ENCODE data around the gene ACTRT2. TPM values are rescaled to one million over a fixed set of nuclear protein-coding genes. Genes with fewer than 3 reads are reported as not detected.

Gene ACTRT2
- total RNA-seq, 4 donors from 2014 or later: not detected

DNA sequence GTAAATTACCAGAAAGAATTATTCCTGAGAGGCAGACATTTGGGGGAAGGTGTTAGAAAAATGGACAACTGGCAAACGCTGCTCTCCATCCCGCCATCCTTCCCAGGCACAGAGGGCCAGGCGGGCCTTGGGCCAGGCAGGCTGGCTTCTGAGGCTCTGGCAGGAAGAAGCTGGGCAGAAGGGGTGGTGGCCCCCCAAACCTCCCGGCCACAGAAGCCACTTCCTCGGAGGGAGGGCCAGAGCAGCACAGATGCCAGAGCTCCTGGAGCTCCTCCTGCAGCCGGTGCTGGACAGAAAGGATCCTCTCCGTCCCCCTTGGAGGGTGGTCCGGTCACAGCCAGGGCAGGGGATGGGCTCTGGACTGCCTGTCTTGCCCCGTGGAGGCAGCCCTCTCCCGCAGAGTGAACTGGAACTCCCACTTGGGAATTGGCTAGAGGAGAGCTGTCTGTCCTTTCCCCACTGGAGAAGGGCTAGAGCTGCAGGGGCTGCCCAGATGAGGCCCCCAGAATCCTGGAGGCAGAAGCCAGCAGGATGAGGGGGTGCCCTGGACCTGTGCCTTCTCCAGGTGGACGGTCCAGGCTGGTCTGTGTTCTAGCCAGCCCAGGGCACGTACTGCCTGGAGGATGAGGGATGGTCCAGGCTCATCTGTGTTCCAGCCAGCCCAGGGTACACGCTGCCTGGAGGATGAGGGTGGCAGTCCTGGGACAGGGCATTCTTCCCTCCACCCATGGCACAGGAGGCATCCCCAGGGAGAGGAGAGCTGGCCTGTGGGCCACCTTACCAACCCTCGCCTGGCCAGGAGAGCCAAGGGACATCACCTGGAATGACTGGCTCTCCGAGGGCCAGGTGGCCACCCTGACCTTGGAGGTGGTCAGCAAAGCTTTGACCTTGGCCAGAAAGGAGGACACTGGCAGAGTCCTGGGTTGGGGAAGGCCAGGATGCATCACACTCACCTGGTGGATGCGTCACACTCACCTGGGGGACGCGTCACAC lies 47.4 kb upstream of the ACTRT2 start:
- Histone ChIP-seq H3K9me3 (no peaks in the 10 kb centered on the region), H3K27ac (replicated peaks in 1 of 4) (no peak overlapping the region), H3K36me3 (no peaks in the 10 kb centered on the region), H3K27me3 (peaks cover 0 to 67% (median 0%) of the 10 kb centered on the region in 4 donors), H3K4me1 (peaks cover 0 to 9% (median 0%) of the 10 kb centered on the region in 4 donors), H3K4me3 (no peak overlapping the region)
- no peak for DNase-seq (ENCODE audit: extremely low spot score)
- intact Hi-C loops (cut with DNase I): no loop called here
- TF ChIP-seq POLR2AphosphoS5 (IDR thresholded peaks at IDR 0.05): no peak
- no peak for TF ChIP-seq POLR2A (IDR thresholded peaks at IDR 0.05; ENCODE audit: low read depth)
- TF ChIP-seq, protein P1, sequence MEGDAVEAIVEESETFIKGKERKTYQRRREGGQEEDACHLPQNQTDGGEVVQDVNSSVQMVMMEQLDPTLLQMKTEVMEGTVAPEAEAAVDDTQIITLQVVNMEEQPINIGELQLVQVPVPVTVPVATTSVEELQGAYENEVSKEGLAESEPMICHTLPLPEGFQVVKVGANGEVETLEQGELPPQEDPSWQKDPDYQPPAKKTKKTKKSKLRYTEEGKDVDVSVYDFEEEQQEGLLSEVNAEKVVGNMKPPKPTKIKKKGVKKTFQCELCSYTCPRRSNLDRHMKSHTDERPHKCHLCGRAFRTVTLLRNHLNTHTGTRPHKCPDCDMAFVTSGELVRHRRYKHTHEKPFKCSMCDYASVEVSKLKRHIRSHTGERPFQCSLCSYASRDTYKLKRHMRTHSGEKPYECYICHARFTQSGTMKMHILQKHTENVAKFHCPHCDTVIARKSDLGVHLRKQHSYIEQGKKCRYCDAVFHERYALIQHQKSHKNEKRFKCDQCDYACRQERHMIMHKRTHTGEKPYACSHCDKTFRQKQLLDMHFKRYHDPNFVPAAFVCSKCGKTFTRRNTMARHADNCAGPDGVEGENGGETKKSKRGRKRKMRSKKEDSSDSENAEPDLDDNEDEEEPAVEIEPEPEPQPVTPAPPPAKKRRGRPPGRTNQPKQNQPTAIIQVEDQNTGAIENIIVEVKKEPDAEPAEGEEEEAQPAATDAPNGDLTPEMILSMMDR (IDR thresholded peaks at IDR 0.05): no peak
- TF ChIP-seq EP300 (IDR thresholded peaks at IDR 0.05): no peak
- WGBS: no CpG with 5 or more reads among the region's 18 CpGs

DNA sequence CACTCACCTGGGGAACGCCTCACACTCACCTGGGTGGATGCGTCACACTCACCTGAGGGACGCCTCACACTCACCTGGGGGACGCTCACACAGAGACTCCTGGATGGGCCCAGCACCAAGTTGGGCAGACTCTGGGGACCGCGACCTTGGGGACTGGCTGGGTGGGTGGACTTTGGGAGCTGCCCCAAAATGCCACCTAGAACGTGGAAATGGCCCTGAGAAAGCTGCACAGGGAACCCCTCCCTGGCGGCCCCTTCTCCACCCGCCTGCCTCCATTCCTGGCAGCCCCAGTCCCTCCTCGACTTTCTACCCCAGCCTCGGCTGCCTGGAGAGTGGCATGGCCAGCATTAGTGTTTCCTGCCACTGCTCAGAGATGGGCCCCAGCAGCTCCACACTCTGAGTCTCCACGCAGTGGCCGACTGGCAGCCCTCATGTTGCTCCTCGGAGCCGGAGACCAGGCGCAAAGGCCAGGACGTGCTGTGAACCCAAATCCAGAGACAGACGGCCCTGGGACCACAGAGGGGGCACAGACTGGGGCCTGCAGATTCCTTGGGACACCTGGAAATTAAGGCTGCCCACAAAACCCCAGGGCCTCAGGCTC lies 46.5 kb upstream of the ACTRT2 start:
- H3K9me3 ChIP-seq: no peaks in the 10 kb centered on the region
- no peak overlapping the region for H3K4me3 ChIP-seq
- TF ChIP-seq POLR2A (IDR thresholded peaks at IDR 0.05; ENCODE audit: low read depth) (no peak), EP300 (IDR thresholded peaks at IDR 0.05) (no peak), POLR2AphosphoS5 (IDR thresholded peaks at IDR 0.05) (no peak)
- TF ChIP-seq, protein P1 (IDR thresholded peaks at IDR 0.05): no peak
- H3K36me3 ChIP-seq: no peaks in the 10 kb centered on the region
- DNase-seq (ENCODE audit: extremely low spot score): no peak
- no peak overlapping the region for H3K27ac ChIP-seq (replicated peaks in 1 of 4)
- WGBS: 78% methylated on average over 17 of the region's 18 CpGs
- H3K4me1 ChIP-seq: peaks cover 0 to 2% (median 0%) of the 10 kb centered on the region in 4 donors
- intact Hi-C loops (cut with DNase I): no loop called here
- H3K27me3 ChIP-seq: peaks cover 0 to 62% (median 0%) of the 10 kb centered on the region in 4 donors

DNA sequence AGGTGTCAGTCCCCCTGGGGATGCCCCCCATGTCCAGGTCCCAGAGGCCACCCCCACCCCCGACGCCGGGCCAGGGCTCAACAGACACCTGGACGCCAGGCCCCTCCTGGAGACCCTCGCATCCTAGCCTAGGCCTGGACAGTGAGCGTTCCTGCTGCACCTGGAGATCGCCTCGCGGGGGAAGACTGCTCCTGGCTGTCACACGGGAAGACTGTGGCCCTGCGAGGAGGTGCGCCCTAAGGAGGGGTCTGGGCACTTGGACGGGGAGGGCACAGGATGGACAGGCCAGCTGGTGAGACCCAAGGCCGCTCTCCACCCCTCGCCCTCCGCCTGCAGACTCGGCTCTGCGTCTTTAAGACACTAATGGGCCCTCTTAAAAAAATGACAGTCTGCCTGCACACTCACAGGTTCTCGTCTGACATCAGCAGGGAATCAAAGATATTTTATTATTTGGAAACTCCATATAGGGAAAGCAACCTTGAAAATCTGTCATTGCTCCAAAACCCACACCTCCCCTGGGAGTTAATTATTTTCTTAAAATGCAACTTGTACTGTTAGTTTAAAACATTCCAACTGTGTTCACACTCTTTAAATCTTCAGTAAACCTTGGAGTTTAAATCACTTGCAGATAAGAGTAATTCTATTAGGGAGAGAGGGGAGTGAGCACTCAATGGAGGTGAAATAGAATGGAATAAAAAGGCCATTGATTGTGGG lies 45.6 kb upstream of the ACTRT2 start:
- no peak overlapping the region for H3K4me3 ChIP-seq
- H3K27me3 ChIP-seq: peaks cover 0 to 61% (median 0%) of the 10 kb centered on the region in 4 donors
- DNase-seq (ENCODE audit: extremely low spot score): no peak
- no peaks in the 10 kb centered on the region for H3K9me3 ChIP-seq
- intact Hi-C loops (cut with DNase I): no loop called here
- TF ChIP-seq, protein P1 (IDR thresholded peaks at IDR 0.05): no peak
- TF ChIP-seq POLR2AphosphoS5 (IDR thresholded peaks at IDR 0.05): no peak
- no peak for TF ChIP-seq POLR2A (IDR thresholded peaks at IDR 0.05; ENCODE audit: low read depth)
- no peak for TF ChIP-seq EP300 (IDR thresholded peaks at IDR 0.05)
- no peak overlapping the region for H3K27ac ChIP-seq (replicated peaks in 1 of 4)
- no peaks in the 10 kb centered on the region for H3K36me3 ChIP-seq
- WGBS: 71% methylated on average over 15 of the region's 19 CpGs
- H3K4me1 ChIP-seq: no peaks in the 10 kb centered on the region

DNA sequence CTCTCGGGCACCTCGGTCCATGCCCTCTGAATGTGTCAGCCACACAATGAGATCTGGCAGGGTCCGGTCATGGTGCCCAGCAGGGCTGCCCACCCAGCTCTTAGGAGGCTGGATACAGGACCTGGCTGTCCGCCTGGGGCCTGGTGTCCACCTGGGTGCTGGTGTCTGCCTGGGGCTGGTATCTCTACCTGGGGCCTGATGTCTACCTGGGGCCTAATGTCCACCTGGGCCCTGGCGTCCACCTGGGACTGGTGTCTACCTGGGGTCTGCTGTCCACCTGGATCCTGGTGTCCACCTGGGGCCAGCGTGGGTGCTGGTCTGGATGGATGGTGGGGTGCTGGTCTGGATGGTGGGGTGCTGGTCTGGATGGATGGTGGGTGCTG lies 45.1 kb upstream of the ACTRT2 start:
- Histone ChIP-seq H3K4me1 (no peaks in the 10 kb centered on the region), H3K9me3 (no peaks in the 10 kb centered on the region), H3K27ac (replicated peaks in 1 of 4) (no peak overlapping the region), H3K27me3 (peaks cover 0 to 58% (median 0%) of the 10 kb centered on the region in 4 donors), H3K36me3 (no peaks in the 10 kb centered on the region), H3K4me3 (no peak overlapping the region)
- TF ChIP-seq EP300 (IDR thresholded peaks at IDR 0.05) (no peak), POLR2A (IDR thresholded peaks at IDR 0.05; ENCODE audit: low read depth) (no peak), POLR2AphosphoS5 (IDR thresholded peaks at IDR 0.05) (no peak)
- TF ChIP-seq, protein P1 (IDR thresholded peaks at IDR 0.05): no peak
- DNase-seq (ENCODE audit: extremely low spot score): no peak
- WGBS: 81% methylated on average over 6 of the region's 6 CpGs
- intact Hi-C loops (cut with DNase I): no loop called here

All from esophagus muscularis mucosa (tissue), 4 donors.